Central memory CD8-positive, alpha-beta T cell (primary cell): Measurements from ENCODE around the gene SLC25A13.
"Not testable (repeated sequence)": the region's sequence is repeated elsewhere in the genome, so short reads cannot be mapped to it uniquely, and the experiment has no call there.

Source experiments
- ATAC-seq: fragments of 150-1000 bp; cut with Tn5 transposase; replicated peaks from 2 replicates; pipeline ENCODE4 v1.10.0; 2022; ENCODE audit warnings: mild to moderate bottlenecking, moderate FRiP score, moderate number of reproducible peaks; ENCODE audit not compliant: poor library complexity, severe bottlenecking; ENCODE audit errors: extremely low read depth
- DNase-seq, 2 donors: peaks; one replicate each; pipeline ENCODE4 v3.0.0; 2021; ENCODE audit warnings: low spot score in 2 of 2
- H3K27ac Mint-ChIP-seq: one replicate; pipeline ENCODE4 v1.8.0; 2022; ENCODE audit warnings: low read depth, mild to moderate bottlenecking, moderate library complexity, mixed read lengths
- H3K27me3 Mint-ChIP-seq: one replicate; pipeline ENCODE4 v1.8.0; 2022; ENCODE audit warnings: mixed read lengths
- H3K36me3 Mint-ChIP-seq: one replicate; pipeline ENCODE4 v1.8.0; 2022; ENCODE audit warnings: mild to moderate bottlenecking, moderate library complexity, mixed read lengths; ENCODE audit not compliant: insufficient read depth
- H3K4me1 Mint-ChIP-seq: one replicate; pipeline ENCODE4 v1.8.0; 2022; ENCODE audit warnings: mixed read lengths
- H3K4me3 Mint-ChIP-seq: one replicate; pipeline ENCODE4 v1.8.0; 2022; ENCODE audit warnings: mild to moderate bottlenecking, moderate library complexity, mixed read lengths
- H3K9me3 Mint-ChIP-seq: one replicate; pipeline ENCODE4 v1.8.0; 2022; ENCODE audit warnings: mixed read lengths

The SLC25A13 gene

GRCh38 chr7:96342049-96342448 lies 20.2 kb upstream of the SLC25A13 start:
- no peak for DNase-seq
- no peaks in the 10 kb centered on the region for H3K9me3 Mint-ChIP-seq
- no peak overlapping the region for H3K27ac Mint-ChIP-seq
- no peak for ATAC-seq
- H3K36me3 Mint-ChIP-seq = no peaks in the 10 kb centered on the region
- no peak overlapping the region for H3K4me3 Mint-ChIP-seq
- H3K4me1 Mint-ChIP-seq = no peaks in the 10 kb centered on the region
- peaks cover 53% of the 10 kb centered on the region for H3K27me3 Mint-ChIP-seq

GRCh38 chr7:96337519-96337918 lies 15.6 kb upstream of the SLC25A13 start:
- DNase-seq = no peak
- Mint-ChIP-seq H3K4me1 (no peaks in the 10 kb centered on the region), H3K9me3 (no peaks in the 10 kb centered on the region), H3K27ac (no peak overlapping the region), H3K27me3 (peaks cover 36% of the 10 kb centered on the region), H3K36me3 (no peaks in the 10 kb centered on the region), H3K4me3 (no peak overlapping the region)
- ATAC-seq = no peak

DNA sequence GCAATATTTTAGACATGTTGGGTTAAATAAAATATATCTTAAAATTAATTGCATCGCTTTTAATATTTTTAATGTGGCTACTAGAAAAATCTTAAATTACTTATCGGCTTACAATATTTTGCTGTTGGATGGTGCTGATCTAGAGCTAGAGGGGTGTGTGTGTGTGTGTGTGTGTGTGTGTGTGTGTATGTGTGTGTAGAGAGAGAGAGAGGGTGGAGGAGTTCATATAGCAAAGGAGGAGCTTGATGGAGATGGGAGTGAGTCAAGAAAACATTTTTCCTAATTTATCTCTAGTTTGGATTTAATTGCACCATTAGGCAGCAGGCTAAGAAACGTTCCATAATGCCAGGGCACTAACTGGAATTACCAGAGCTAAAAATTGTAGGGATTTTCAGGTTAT lies 10.4 kb upstream of the SLC25A13 start:
- peaks cover 8% of the 10 kb centered on the region for H3K27me3 Mint-ChIP-seq
- H3K9me3 Mint-ChIP-seq = no peaks in the 10 kb centered on the region
- no peaks in the 10 kb centered on the region for H3K4me1 Mint-ChIP-seq
- DNase-seq (no peak), ATAC-seq (no peak)
- peaks cover 2% of the 10 kb centered on the region for H3K36me3 Mint-ChIP-seq
- H3K27ac Mint-ChIP-seq = no peak overlapping the region
- no peak overlapping the region for H3K4me3 Mint-ChIP-seq

GRCh38 chr7:96331775-96332174 lies 9.9 kb upstream of the SLC25A13 start:
- no peak for ATAC-seq
- no peaks in the 10 kb centered on the region for H3K9me3 Mint-ChIP-seq

DNA sequence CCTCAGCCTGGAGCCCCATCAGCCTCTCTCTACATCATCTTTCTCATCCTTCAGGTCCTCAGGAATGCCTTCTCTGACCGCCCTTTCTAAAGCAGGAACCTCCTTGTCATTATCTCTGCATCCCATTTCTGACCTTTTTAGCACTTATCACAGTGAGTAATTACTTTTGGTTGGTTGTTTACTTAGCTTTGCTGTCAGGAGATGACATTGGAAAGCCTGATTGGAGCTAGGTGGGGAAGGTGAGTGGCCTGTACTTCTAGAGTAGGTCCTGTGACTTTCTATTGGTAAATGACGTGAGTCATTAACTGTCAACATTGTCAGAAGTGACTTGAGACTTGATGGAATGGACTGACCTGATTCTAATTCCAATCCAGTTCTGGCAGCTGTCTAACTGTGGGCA lies 9.3 kb upstream of the SLC25A13 start:
- Mint-ChIP-seq H3K36me3 (peaks cover 2% of the 10 kb centered on the region), H3K27ac (no peak overlapping the region), H3K9me3 (no peaks in the 10 kb centered on the region), H3K4me1 (no peaks in the 10 kb centered on the region), H3K4me3 (no peak overlapping the region), H3K27me3 (no peaks in the 10 kb centered on the region)
- DNase-seq = no peak
- ATAC-seq = no peak

More at GRCh38 chr7:96331775-96332174, 9.9 kb upstream of the SLC25A13 start:
- DNase-seq = no peak
- no peak overlapping the region for H3K4me3 Mint-ChIP-seq
- H3K27ac Mint-ChIP-seq = no peak overlapping the region
- peaks cover 2% of the 10 kb centered on the region for H3K36me3 Mint-ChIP-seq
- H3K27me3 Mint-ChIP-seq = peaks cover 4% of the 10 kb centered on the region
- H3K4me1 Mint-ChIP-seq = no peaks in the 10 kb centered on the region

- DNase-seq = no peak
- Mint-ChIP-seq H3K36me3 (peaks cover 2% of the 10 kb centered on the region), H3K4me1 (no peaks in the 10 kb centered on the region), H3K4me3 (no peak overlapping the region), H3K9me3 (no peaks in the 10 kb centered on the region), H3K27me3 (no peaks in the 10 kb centered on the region), H3K27ac (no peak overlapping the region)
- no peak for ATAC-seq
Observed at GRCh38 chr7:96330193-96330592, 8.3 kb upstream of the SLC25A13 start.

GRCh38 chr7:96329241-96329640 lies 7.3 kb upstream of the SLC25A13 start:
- Mint-ChIP-seq H3K9me3 (no peaks in the 10 kb centered on the region), H3K27ac (no peak overlapping the region), H3K27me3 (no peaks in the 10 kb centered on the region), H3K4me3 (no peak overlapping the region), H3K4me1 (no peaks in the 10 kb centered on the region), H3K36me3 (peaks cover 2% of the 10 kb centered on the region)
- DNase-seq (no peak), ATAC-seq (no peak)

DNA sequence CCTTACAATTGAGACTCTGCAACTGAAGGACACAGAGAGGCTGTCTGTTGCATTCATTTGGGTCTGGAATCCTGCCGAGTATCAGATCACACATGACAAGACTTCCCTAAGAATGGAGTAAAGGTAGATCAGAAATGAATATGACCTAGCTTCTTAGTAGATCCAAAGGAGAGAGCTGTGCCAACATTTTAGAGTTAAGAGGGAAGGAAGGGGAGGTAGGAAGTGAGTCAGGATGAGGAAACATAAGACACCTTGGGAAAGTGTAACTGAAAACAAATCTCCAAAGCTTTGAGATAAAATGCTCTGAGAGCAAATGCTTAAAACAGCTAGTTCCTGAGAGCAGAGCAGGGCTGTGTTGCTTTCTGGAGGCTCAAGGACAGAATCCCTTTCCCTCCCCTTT lies 6.1 kb upstream of the SLC25A13 start:
- no peak for DNase-seq
- Mint-ChIP-seq H3K27me3 (no peaks in the 10 kb centered on the region), H3K4me1 (no peaks in the 10 kb centered on the region), H3K27ac (no peak overlapping the region), H3K4me3 (no peak overlapping the region), H3K36me3 (peaks cover 2% of the 10 kb centered on the region), H3K9me3 (no peaks in the 10 kb centered on the region)
- ATAC-seq = no peak

- ATAC-seq = no peak
- H3K27ac Mint-ChIP-seq = no peak overlapping the region
- no peak for DNase-seq
Observed at GRCh38 chr7:96327429-96327828, 5.5 kb upstream of the SLC25A13 start.

GRCh38 chr7:96326752-96327151 lies 4.9 kb upstream of the SLC25A13 start:
- H3K4me1 Mint-ChIP-seq, DNase-seq, ATAC-seq, H3K27me3 Mint-ChIP-seq, H3K36me3 Mint-ChIP-seq, H3K9me3 Mint-ChIP-seq, H3K4me3 Mint-ChIP-seq, H3K27ac Mint-ChIP-seq: not testable (repeated sequence)

More at GRCh38 chr7:96327429-96327828, 5.5 kb upstream of the SLC25A13 start:
- no peaks in the 10 kb centered on the region for H3K9me3 Mint-ChIP-seq
- no peaks in the 10 kb centered on the region for H3K27me3 Mint-ChIP-seq
- H3K4me1 Mint-ChIP-seq = no peaks in the 10 kb centered on the region
- H3K4me3 Mint-ChIP-seq = no peak overlapping the region
- peaks cover 2% of the 10 kb centered on the region for H3K36me3 Mint-ChIP-seq

DNA sequence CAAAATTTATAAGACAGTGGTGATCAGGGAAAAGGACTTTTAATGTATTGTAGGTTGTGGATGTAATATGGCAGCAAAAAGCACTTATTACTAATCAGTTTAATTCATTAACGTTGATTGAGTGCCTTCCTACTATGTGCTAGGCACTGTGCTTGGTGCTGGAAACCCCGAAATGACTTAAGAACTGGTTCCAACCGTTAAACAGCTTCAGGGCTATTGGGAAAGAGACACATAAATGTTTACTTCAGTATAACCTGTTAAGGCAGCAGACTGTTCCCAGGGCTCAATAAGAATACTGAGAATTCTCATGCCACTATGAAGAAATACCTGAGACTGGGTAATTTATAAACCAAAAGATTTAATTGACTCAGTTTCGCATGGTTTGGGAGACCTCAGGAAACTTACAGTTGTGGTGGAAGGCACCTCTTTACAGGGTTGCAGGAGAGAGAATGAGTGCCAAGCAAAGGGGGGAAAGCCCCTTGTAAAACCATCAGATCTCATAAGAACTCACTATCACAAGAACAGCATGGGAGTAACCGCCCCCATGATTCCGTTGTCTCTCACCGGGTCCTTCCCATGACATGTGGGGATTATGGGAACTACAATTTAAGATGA lies 1.1 kb upstream of the SLC25A13 start:
- H3K27ac Mint-ChIP-seq = no peak overlapping the region
- DNase-seq (no peak), ATAC-seq (no peak)
- H3K36me3 Mint-ChIP-seq = no peaks in the 10 kb centered on the region
- H3K4me1 Mint-ChIP-seq = peaks cover 10% of the 10 kb centered on the region
- H3K9me3 Mint-ChIP-seq = no peaks in the 10 kb centered on the region
- H3K4me3 Mint-ChIP-seq = peak overlapping the region; percentile 86
- no peaks in the 10 kb centered on the region for H3K27me3 Mint-ChIP-seq

- DNase-seq (no peak), ATAC-seq (no peak)
- H3K27ac Mint-ChIP-seq = peak overlapping the region; percentile 75
- H3K27me3 Mint-ChIP-seq = no peaks in the 10 kb centered on the region
- no peaks in the 10 kb centered on the region for H3K9me3 Mint-ChIP-seq
- peaks cover 10% of the 10 kb centered on the region for H3K4me1 Mint-ChIP-seq
- no peaks in the 10 kb centered on the region for H3K36me3 Mint-ChIP-seq
- peak overlapping the region; percentile 86 for H3K4me3 Mint-ChIP-seq
Observed at GRCh38 chr7:96322373-96322695, 436 bp upstream of the SLC25A13 start.

DNA sequence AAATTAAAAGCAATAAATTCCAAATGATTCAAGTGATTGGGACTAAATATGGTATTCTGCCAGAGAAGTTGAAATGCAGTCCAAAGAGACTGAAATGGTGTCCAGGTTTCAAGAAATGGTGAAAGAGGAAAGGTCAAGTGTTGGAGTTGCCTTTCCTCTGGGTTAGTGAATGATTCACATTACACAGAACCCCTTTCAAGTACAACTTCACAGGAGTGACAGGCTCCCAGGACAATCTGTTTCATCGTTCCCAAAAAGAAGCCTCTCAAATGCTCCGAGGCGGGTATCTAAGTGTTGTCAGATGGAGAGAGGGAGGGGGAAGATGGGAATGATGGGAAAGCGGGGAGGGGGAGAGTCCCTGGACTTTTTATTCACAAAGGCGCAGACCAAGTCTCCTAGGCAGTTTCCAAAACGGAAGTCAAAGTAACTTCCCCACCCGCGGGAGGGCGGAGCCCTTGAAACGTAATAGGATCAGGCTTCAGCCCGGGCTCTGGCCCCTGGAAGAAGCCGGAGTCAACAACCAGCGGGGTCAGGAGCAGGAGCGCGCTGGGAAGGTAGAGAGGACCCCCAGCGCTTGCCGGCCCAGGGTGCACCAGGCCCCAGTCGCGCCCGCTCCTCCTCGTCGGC lies 754 bp downstream of the SLC25A13 start:
- peak; percentile 37 for ATAC-seq

More for the DNA sequence above, 754 bp downstream of the SLC25A13 start:
- H3K4me3 Mint-ChIP-seq = peak overlapping the region; percentile 86
- H3K4me1 Mint-ChIP-seq = peaks cover 10% of the 10 kb centered on the region
- H3K9me3 Mint-ChIP-seq = no peaks in the 10 kb centered on the region
- H3K36me3 Mint-ChIP-seq = no peaks in the 10 kb centered on the region
- H3K27ac Mint-ChIP-seq = peak overlapping the region; percentile 75
- peak; percentile 16 to 31 for DNase-seq
- no peaks in the 10 kb centered on the region for H3K27me3 Mint-ChIP-seq
